ENCODE results near the gene ZCWPW1. TPM values are rescaled to one million over a fixed set of nuclear protein-coding genes. Genes with fewer than 3 reads are reported as not detected.

The ZCWPW1 gene
- total and polyA plus RNA-seq, 2 of the 8 experiments (the other 6 are each of a cell fraction or from before 2014, with no cell fraction given), result 0.51 to 1.4 TPM

DNA sequence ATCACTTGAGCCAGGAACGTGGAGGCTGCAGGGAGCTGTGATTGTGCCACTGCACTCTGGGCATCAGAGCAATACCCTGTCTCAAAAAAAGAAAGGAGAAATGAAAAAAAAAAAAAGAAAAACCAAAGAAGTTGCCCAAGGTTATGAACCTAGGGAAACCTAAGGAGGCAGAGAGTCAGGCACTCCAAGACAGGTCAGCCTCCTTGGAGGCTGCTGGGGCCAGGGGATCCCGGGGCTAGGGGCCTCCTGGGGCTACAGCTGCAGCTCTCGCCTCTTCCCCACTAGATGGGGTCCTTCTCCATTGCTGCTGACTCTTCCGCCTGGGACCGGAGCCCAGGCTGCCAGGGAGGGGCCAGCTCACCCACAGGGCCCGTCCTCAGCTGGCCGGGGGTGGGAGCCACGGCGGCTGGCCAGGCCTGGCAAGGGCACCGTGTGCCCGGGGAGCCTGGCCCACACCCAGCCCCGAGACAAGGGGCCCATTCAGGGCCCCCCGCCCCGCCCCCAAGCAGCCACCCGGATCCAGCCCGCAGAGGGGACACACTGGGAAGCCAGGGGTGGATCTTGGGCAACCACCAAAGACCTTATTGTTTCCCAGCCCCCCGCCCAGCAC is 37.3 kb upstream of the ZCWPW1 start:
- Histone ChIP-seq H3K4ac (replicated peaks; ENCODE audit: insufficient read length, low read depth, low read length) (no peak overlapping the region), H2BK12ac (ENCODE audit: low read depth, low read length) (no peak overlapping the region), H3K23me2 (ENCODE audit: low read depth, low read length) (no peaks in the 10 kb centered on the region), H2AFZ (ENCODE audit: low read length) (no peak overlapping the region), H2BK20ac (ENCODE audit: low read length) (no peak overlapping the region), H3K4me3 (ENCODE audit: extremely low read depth in 1 of 4, insufficient read depth in 2 of 4, low read depth in 3 of 4, low read length in 4 of 4) (peak overlapping the region in 1 of 4 experiments; percentile 50; a peak in 3 of 8 replicates), H2BK15ac (ENCODE audit: low read length) (no peak overlapping the region), H3K9ac (replicated peaks in 1 of 4; ENCODE audit: extremely low read depth in 1 of 4, low read depth in 3 of 4, low read length in 3 of 4) (no peak overlapping the region), H3K14ac (ENCODE audit: insufficient read length) (no peak overlapping the region), H3K56ac (replicated peaks; ENCODE audit: insufficient read length, low read depth, low read length) (no peak overlapping the region), H3K4me1 (replicated peaks in 1 of 4; ENCODE audit: control insufficient read depth in 3 of 4, insufficient read depth in 4 of 4, low read length in 3 of 4) (peaks cover 0 to 6% (median 1%) of the 10 kb centered on the region in 4 experiments; a peak in 5 of 7 replicates), H2AK5ac (ENCODE audit: low read depth, low read length) (no peak overlapping the region), H2BK5ac (ENCODE audit: low read depth, low read length) (no peak overlapping the region), H3K4me2 (ENCODE audit: insufficient read depth in 1 of 2, low read depth in 2 of 2, low read length in 2 of 2) (peak overlapping the region in 1 of 2 experiments; percentile 59; a peak in 2 of 4 replicates), H2BK120ac (replicated peaks; ENCODE audit: low read depth, low read length) (no peak overlapping the region), H4K91ac (replicated peaks; ENCODE audit: insufficient read length, low read length) (no peak overlapping the region), H3K9me3 (ENCODE audit: insufficient read depth in 2 of 2, low read depth in 1 of 2, low read length in 1 of 2) (no peaks in the 10 kb centered on the region), H3K79me1 (ENCODE audit: low read depth, low read length) (no peaks in the 10 kb centered on the region), H3K27me3 (replicated peaks in 1 of 4; ENCODE audit: control insufficient read depth in 3 of 4, extremely low read depth in 1 of 4, insufficient read depth in 3 of 4, low read length in 3 of 4) (no peaks in the 10 kb centered on the region), H3K27ac (ENCODE audit: low read depth, low read length) (no peak overlapping the region), H4K5ac (ENCODE audit: insufficient read length, low read depth, low read length) (no peak overlapping the region), H3K18ac (ENCODE audit: extremely low read depth, low read length) (no peak overlapping the region), H4K8ac (ENCODE audit: extremely low read depth, insufficient read depth, low read length) (no peak overlapping the region; the same call in 1 of the 2 replicates), H4K20me1 (replicated peaks in 1 of 2; ENCODE audit: control insufficient read depth in 1 of 2, insufficient read depth in 2 of 2, low read length in 2 of 2) (no peaks in the 10 kb centered on the region), H3K79me2 (ENCODE audit: control insufficient read depth in 1 of 2, insufficient read depth in 2 of 2, low read length in 2 of 2) (no peaks in the 10 kb centered on the region), H3K23ac (ENCODE audit: insufficient read length) (no peak overlapping the region), H3K36me3 (ENCODE audit: control insufficient read depth in 2 of 4, insufficient read depth in 4 of 4, low read length in 3 of 4) (no peaks in the 10 kb centered on the region)
- DNase-seq (ENCODE audit: low read depth in 1 of 2, low spot score in 2 of 2) (no peak), FAIRE-seq (no peak)
- POLR2A ChIA-PET (ENCODE audit: partially characterized antibody), result interaction anchor here (0.6 to 1.3 kb wide), 8 partner anchors 9 to 137 kb away, joined by 3 to 6 read pairs (median 3); partner anchors contain the start of genes FBXO24, LRCH4, MEPCE and PCOLCE
- CTCF ChIA-PET (ENCODE audit: partially characterized antibody), result interaction anchor here (0.6 to 12.4 kb wide), 25 partner anchors 13 to 226 kb away, joined by 3 to 152 read pairs (median 4); partner anchors contain the start of genes MEPCE, NYAP1, TSC22D4 and ZCWPW1
- 15% methylated on average over 8 of the region's 17 CpGs; no CpG with 5 or more reads in 1 of the 2 experiments for WGBS, 2 experiments (ENCODE audit: extremely low coverage in 1 of 2, insufficient coverage in 1 of 2, insufficient read length in 1 of 2, insufficient replicate concordance in 2 of 2, low coverage in 1 of 2, low lambda C conversion rate in 2 of 2, missing lambda C conversion rate in 1 of 2)
- TF ChIP-seq GABPA (IDR thresholded peaks at IDR 0.05; ENCODE audit: borderline replicate concordance, insufficient read depth, low read length) (peak; percentile 44; the same call in 1 of the 2 replicates), SAP30 (IDR thresholded peaks at IDR 0.05; ENCODE audit: insufficient read depth, insufficient replicate concordance, low read length) (no peak), GTF2F1 (IDR thresholded peaks at IDR 0.05; ENCODE audit: borderline replicate concordance, low read depth, low read length) (no peak), RAD21 (IDR thresholded peaks at IDR 0.05 in 1 of 2, conservative IDR thresholded peaks at IDR 0.05 in 1 of 2; ENCODE audit: low read depth in 2 of 2, low read length in 2 of 2) (peak; percentile 55 to 74), PHF8 (conservative IDR thresholded peaks at IDR 0.05; ENCODE audit: low read depth, low read length) (no peak)
- TF ChIP-seq, protein P1, sequence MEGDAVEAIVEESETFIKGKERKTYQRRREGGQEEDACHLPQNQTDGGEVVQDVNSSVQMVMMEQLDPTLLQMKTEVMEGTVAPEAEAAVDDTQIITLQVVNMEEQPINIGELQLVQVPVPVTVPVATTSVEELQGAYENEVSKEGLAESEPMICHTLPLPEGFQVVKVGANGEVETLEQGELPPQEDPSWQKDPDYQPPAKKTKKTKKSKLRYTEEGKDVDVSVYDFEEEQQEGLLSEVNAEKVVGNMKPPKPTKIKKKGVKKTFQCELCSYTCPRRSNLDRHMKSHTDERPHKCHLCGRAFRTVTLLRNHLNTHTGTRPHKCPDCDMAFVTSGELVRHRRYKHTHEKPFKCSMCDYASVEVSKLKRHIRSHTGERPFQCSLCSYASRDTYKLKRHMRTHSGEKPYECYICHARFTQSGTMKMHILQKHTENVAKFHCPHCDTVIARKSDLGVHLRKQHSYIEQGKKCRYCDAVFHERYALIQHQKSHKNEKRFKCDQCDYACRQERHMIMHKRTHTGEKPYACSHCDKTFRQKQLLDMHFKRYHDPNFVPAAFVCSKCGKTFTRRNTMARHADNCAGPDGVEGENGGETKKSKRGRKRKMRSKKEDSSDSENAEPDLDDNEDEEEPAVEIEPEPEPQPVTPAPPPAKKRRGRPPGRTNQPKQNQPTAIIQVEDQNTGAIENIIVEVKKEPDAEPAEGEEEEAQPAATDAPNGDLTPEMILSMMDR (IDR thresholded peaks at IDR 0.05; ENCODE audit: control extremely low read depth in 1 of 3, insufficient read depth in 1 of 3, low read depth in 1 of 3, low read length in 3 of 3), result peak; percentile 71 to 75 (median 72)
